Small intestine (tissue), 7 donors: ENCODE results near the gene CEP350. TPM values are rescaled to one million over a fixed set of nuclear protein-coding genes. Genes with fewer than 3 reads are reported as not detected.
A peak's percentile ranks its signal among the peaks of the same experiment; 100 is the strongest.
"Not testable (repeated sequence)": the region's sequence is repeated elsewhere in the genome, so short reads cannot be mapped to it uniquely, and the experiment has no call there.

Experiments used
- DNase-seq, 2 donors: peaks; one replicate each; pipeline versions ENCODE4 v3.0.0 to v3.0.0-alpha.2; 2013
- FAIRE-seq: peaks from 2 replicates; lab custom pipeline; 2012; peaks lifted over from hg19 to GRCh38; lab: Jason Lieb, UNC
- H3K27ac ChIP-seq, 3 donors: one replicate each; pipeline ENCODE4 v1.5.1; 2013; ENCODE audit warnings: low read length in 2 of 3, mild to moderate bottlenecking in 2 of 3, control low read depth in 1 of 3, inconsistent platforms in 1 of 3, low read depth in 1 of 3, moderate library complexity in 1 of 3
- H3K27me3 ChIP-seq, 3 donors: one replicate each; pipeline ENCODE4 v1.6.1; 2013; ENCODE audit warnings: low read length in 3 of 3, inconsistent platforms in 1 of 3; ENCODE audit not compliant: control insufficient read depth in 3 of 3, insufficient read depth in 3 of 3
- H3K36me3 ChIP-seq, 3 donors: one replicate each; pipeline ENCODE4 v1.6.1; 2013; ENCODE audit warnings: low read length in 3 of 3, inconsistent platforms in 1 of 3, low read depth in 1 of 3, mild to moderate bottlenecking in 1 of 3, moderate library complexity in 1 of 3; ENCODE audit not compliant: control insufficient read depth in 3 of 3, insufficient read depth in 2 of 3
- H3K4me1 ChIP-seq, 3 donors: one replicate each; pipeline ENCODE4 v1.6.1; 2013; ENCODE audit warnings: low read length in 2 of 3, inconsistent platforms in 1 of 3, low read depth in 1 of 3, mild to moderate bottlenecking in 1 of 3, moderate library complexity in 1 of 3; ENCODE audit not compliant: control insufficient read depth in 3 of 3, insufficient read depth in 2 of 3
- H3K4me3 ChIP-seq, 3 donors: one replicate each; pipeline ENCODE4 v1.5.1; 2013; ENCODE audit warnings: low read length in 3 of 3, control low read depth in 1 of 3, inconsistent platforms in 1 of 3, low read depth in 1 of 3, mild to moderate bottlenecking in 1 of 3, moderate library complexity in 1 of 3
- H3K9me3 ChIP-seq, 2 donors: one replicate each; pipeline ENCODE4 v1.6.1; 2013; ENCODE audit warnings: low read depth in 1 of 2, low read length in 1 of 2; ENCODE audit not compliant: control insufficient read depth in 2 of 2, insufficient read depth in 1 of 2
- WGBS, 3 donors: extraction: QIAGEN DNeasy Blood & Tissue Kit; methylation state at CpG; one replicate each; pipeline ENCODE4 v1.1.7; 2013; 5-methylcytosine and 5-hydroxymethylcytosine counted together
- polyA plus RNA-seq, 4 donors: library from polyadenylated mRNA; stranded (reverse) in 3 of 4; unstranded in 1 of 4; fragments of 200-250 nt in 3 of 4; fragments of 120-200 nt in 1 of 4; gene quantifications; one replicate each; pipeline versions ENCODE4 v1.2.1 to v1.2.3, GENCODE V29; 2013
- donor health status: healthy with polysubstance abuse.
- donor health status: control.
- donor health status: control.
- donor health status: Bipolar disorder and iron deficiency.
- donor health status: healthy.

The CEP350 gene
- polyA plus RNA-seq, 4 donors, result 5.9 to 53.2 (median 9.2) TPM

- FAIRE-seq, result no peak
- no peaks in the 10 kb centered on the region for H3K27me3 ChIP-seq
- H3K27ac ChIP-seq, result no peak overlapping the region
- DNase-seq, result peak; percentile 13 to 36
- no peaks in the 10 kb centered on the region for H3K9me3 ChIP-seq
- peaks cover 0 to 3% (median 2%) of the 10 kb centered on the region in 3 donors for H3K36me3 ChIP-seq
- 69 to 71% (median 70%) methylated on average over 14 of the region's 14 CpGs for WGBS, 3 donors
- no peaks in the 10 kb centered on the region for H3K4me1 ChIP-seq
- H3K4me3 ChIP-seq, result no peak overlapping the region
Observed at GRCh38 chr1:180116964-180117763, 162.6 kb downstream of the CEP350 start.

GRCh38 chr1:180117764-180118116 lies 163.1 kb downstream of the CEP350 start:
- peaks cover 0 to 3% (median 0%) of the 10 kb centered on the region in 3 donors for H3K36me3 ChIP-seq
- no peaks in the 10 kb centered on the region for H3K27me3 ChIP-seq
- no peak overlapping the region for H3K4me3 ChIP-seq
- FAIRE-seq (no peak), DNase-seq (no peak)
- H3K4me1 ChIP-seq, result no peaks in the 10 kb centered on the region
- 84 to 93% (median 93%) methylated on average over 2 of the region's 2 CpGs for WGBS, 3 donors
- H3K27ac ChIP-seq, result no peak overlapping the region
- H3K9me3 ChIP-seq, result no peaks in the 10 kb centered on the region

GRCh38 chr1:180119837-180120236 lies 165.2 kb downstream of the CEP350 start:
- Histone ChIP-seq H3K9me3 (no peaks in the 10 kb centered on the region), H3K4me3 (no peak overlapping the region), H3K27me3 (no peaks in the 10 kb centered on the region), H3K4me1 (no peaks in the 10 kb centered on the region), H3K36me3 (peaks cover 0 to 3% (median 0%) of the 10 kb centered on the region in 3 donors), H3K27ac (no peak overlapping the region)
- no peak for FAIRE-seq
- DNase-seq, result no peak
- 89 to 93% (median 92%) methylated on average over 2 of the region's 2 CpGs for WGBS, 3 donors

GRCh38 chr1:180123463-180123936 lies 168.9 kb downstream of the CEP350 start:
- Histone ChIP-seq H3K4me1 (peaks cover 0 to 3% (median 2%) of the 10 kb centered on the region in 3 donors), H3K9me3 (no peaks in the 10 kb centered on the region), H3K4me3 (no peak overlapping the region), H3K27me3 (no peaks in the 10 kb centered on the region), H3K27ac (no peak overlapping the region), H3K36me3 (no peaks in the 10 kb centered on the region)
- FAIRE-seq (no peak), DNase-seq (no peak)
- 82 to 87% (median 86%) methylated on average over 4 of the region's 4 CpGs for WGBS, 3 donors

- Histone ChIP-seq H3K36me3 (no peaks in the 10 kb centered on the region), H3K4me1 (peaks cover 0 to 3% (median 2%) of the 10 kb centered on the region in 3 donors), H3K27me3 (no peaks in the 10 kb centered on the region), H3K4me3 (no peak overlapping the region), H3K9me3 (no peaks in the 10 kb centered on the region), H3K27ac (no peak overlapping the region)
- no peak for FAIRE-seq
- 83 to 91% (median 89%) methylated on average over 2 of the region's 2 CpGs for WGBS, 3 donors
- DNase-seq, result no peak
Observed at GRCh38 chr1:180130651-180131050, 176.0 kb downstream of the CEP350 start.

DNA sequence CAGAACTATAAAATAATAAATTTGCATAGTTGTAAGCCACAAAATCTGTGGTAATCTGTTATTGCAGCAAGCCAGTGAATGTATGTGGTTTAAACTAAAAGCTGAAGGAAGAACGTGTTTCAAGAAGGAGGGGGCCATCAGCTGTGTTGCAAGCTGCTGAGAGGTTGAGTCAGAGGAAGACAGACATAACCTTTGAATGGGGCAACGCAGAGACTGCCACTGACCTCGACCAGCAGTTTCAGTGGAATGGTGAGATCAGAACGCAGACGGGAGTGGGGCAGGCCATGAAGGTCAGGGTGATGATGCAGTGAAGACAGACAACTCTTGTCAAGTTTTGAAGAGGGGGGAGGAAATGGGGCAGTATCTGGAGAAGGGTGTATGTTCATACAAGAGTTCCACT lies 176.9 kb downstream of the CEP350 start:
- WGBS, 3 donors, result 58 to 86% (median 58%) methylated on average over 5 of the region's 5 CpGs
- FAIRE-seq (no peak), DNase-seq (no peak)
- no peak overlapping the region for H3K4me3 ChIP-seq
- peaks cover 0 to 4% of the 10 kb centered on the region in 2 donors for H3K9me3 ChIP-seq
- peaks cover 0 to 3% (median 0%) of the 10 kb centered on the region in 3 donors for H3K27me3 ChIP-seq
- no peaks in the 10 kb centered on the region for H3K36me3 ChIP-seq
- H3K4me1 ChIP-seq, result peaks cover 0 to 2% (median 2%) of the 10 kb centered on the region in 3 donors
- no peak overlapping the region for H3K27ac ChIP-seq

- peaks cover 0 to 3% (median 0%) of the 10 kb centered on the region in 3 donors for H3K27me3 ChIP-seq
- no peak overlapping the region for H3K27ac ChIP-seq
- peaks cover 0 to 2% (median 0%) of the 10 kb centered on the region in 3 donors for H3K4me1 ChIP-seq
Observed at GRCh38 chr1:180133193-180133592, 178.6 kb downstream of the CEP350 start.

DNA sequence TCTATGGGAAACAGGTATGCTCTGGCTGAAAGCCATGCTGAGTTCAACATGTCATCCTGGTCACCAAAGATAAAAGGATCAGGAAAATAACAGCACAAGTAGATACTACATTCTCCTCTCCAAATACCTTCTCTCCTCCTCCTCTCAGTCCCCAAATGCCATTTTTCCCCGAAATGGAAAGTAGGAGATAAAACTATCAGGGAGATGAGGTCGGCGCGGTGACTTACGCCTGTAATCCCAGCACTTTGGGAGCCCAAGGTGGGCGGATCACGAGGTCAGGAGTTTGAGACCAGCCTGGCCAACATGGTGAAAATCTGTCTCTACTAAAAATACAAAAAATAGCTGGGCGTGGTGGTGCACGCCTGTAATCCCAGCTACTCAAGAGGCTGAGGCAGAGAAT lies 179.1 kb downstream of the CEP350 start:
- H3K36me3 ChIP-seq, H3K27ac ChIP-seq, H3K9me3 ChIP-seq, DNase-seq, FAIRE-seq, H3K4me1 ChIP-seq, H3K4me3 ChIP-seq, H3K27me3 ChIP-seq: not testable (repeated sequence)
- WGBS, 3 donors, result 80 to 84% (median 84%) methylated on average over 9 of the region's 9 CpGs

More at GRCh38 chr1:180133193-180133592, 178.6 kb downstream of the CEP350 start:
- Histone ChIP-seq H3K36me3 (no peaks in the 10 kb centered on the region), H3K9me3 (peaks cover 0 to 4% of the 10 kb centered on the region in 2 donors), H3K4me3 (no peak overlapping the region)
- FAIRE-seq (no peak), DNase-seq (peak in 1 of 2 donors; percentile 17)
- WGBS, 3 donors, result 27 to 58% (median 29%) methylated on average over 1 of the region's 1 CpG
